Sigmoid colon (tissue), 7 donors: Measurements from ENCODE around the gene ACOXL. TPM values are rescaled to one million over a fixed set of nuclear protein-coding genes. Genes with fewer than 3 reads are reported as not detected.

Source experiments
- DNase-seq: peaks from one replicate; pipeline ENCODE4 v3.0.0-alpha.2; 2019
- H3K27ac ChIP-seq, 4 donors: fragments of 200-600 bp; sonication (generic); one replicate each; pipeline ENCODE4 v1.5.1; 2016 to 2019; ENCODE audit warnings: mild to moderate bottlenecking in 1 of 4
- H3K27me3 ChIP-seq, 3 donors: fragments of 200-600 bp; sonication (generic); one replicate each; pipeline ENCODE4 v1.5.1; 2019; ENCODE audit warnings: mild to moderate bottlenecking in 1 of 3
- H3K36me3 ChIP-seq, 4 donors: fragments of 200-600 bp; sonication (generic); one replicate each; pipeline ENCODE4 v1.5.1; 2016 to 2019
- H3K4me1 ChIP-seq, 4 donors: fragments of 200-600 bp; sonication (generic); one replicate each; pipeline ENCODE4 v1.5.1; 2017 to 2019
- H3K4me3 ChIP-seq, 4 donors: fragments of 200-600 bp; sonication (generic); one replicate each; pipeline ENCODE4 v1.5.1; 2017 to 2019; ENCODE audit warnings: mild to moderate bottlenecking in 2 of 4, moderate library complexity in 1 of 4
- H3K9me3 ChIP-seq, 4 donors: fragments of 200-600 bp in 3 of 4; sonication (generic) in 3 of 4; one replicate each; pipeline versions ENCODE4 v1.5.1 to v1.6.1; 2013 to 2019
- CTCF ChIP-seq, 4 experiments: fragments of 450-650 bp in 3 of 4; fragments of 200-600 bp in 1 of 4; IDR thresholded peaks; one replicate each; pipeline ENCODE4 v1.5.1; 2016 to 2019; ENCODE audit warnings: antibody characterized with exemption in 4 of 4, mild to moderate bottlenecking in 3 of 4, moderate library complexity in 2 of 4
- EP300 ChIP-seq, 4 donors: sonication (generic); formaldehyde crosslinking; IDR thresholded peaks; one replicate each; pipeline ENCODE4 v1.6.1; 2017; ENCODE audit warnings: antibody characterized with exemption in 4 of 4
- POLR2A ChIP-seq, 2 donors: fragments of 450-650 bp; IDR thresholded peaks; one replicate each; pipeline ENCODE4 v1.6.1; 2016; ENCODE audit warnings: antibody characterized with exemption in 2 of 2, mild to moderate bottlenecking in 2 of 2, moderate library complexity in 2 of 2
- POLR2AphosphoS5 ChIP-seq, 4 donors: sonication (generic); formaldehyde crosslinking; IDR thresholded peaks; one replicate each; pipeline ENCODE4 v1.6.1; 2017; ENCODE audit warnings: antibody characterized with exemption in 4 of 4
- WGBS, 2 donors: extraction: QIAGEN DNeasy Blood & Tissue Kit; methylation state at CpG; one replicate each; pipeline ENCODE4 v1.1.7; 2013; 5-methylcytosine and 5-hydroxymethylcytosine counted together
- intact Hi-C: fragments of 100-400 bp; cut with DNase I; formaldehyde crosslinking; loops from one replicate; pipeline ENCODE4 v1.15.1; 2023
- polyA plus RNA-seq, 3 donors: library from polyadenylated mRNA; stranded (reverse); fragments of 200-250 nt; gene quantifications; one replicate each; pipeline ENCODE4 v1.2.3, GENCODE V29; 2013
- total RNA-seq, 4 donors: library from RNA; depleted of rRNA; stranded (reverse); fragments of >200 nt; gene quantifications; one replicate each; pipeline ENCODE4 v1.1.0, GENCODE V29; 2016
- donor health status: healthy with polysubstance abuse.
- donor health status: Bipolar disorder and iron deficiency.
- donor health status: healthy.

ACOXL gene
- total and polyA plus RNA-seq, 7 donors = 0.45 TPM; not detected in 6

GRCh38 chr2:110871637-110872036 is 139.3 kb downstream of the ACOXL start:
- DNase-seq = no peak
- intact Hi-C loops = no loop called here
- Histone ChIP-seq H3K4me1 (no peaks in the 10 kb centered on the region), H3K27me3 (no peaks in the 10 kb centered on the region), H3K9me3 (no peaks in the 10 kb centered on the region), H3K36me3 (no peaks in the 10 kb centered on the region), H3K27ac (no peak overlapping the region), H3K4me3 (no peak overlapping the region)
- WGBS, 2 donors = 82 to 88% methylated on average over 6 of the region's 6 CpGs
- no peak for TF ChIP-seq POLR2A (IDR thresholded peaks at IDR 0.05)
- no peak for TF ChIP-seq EP300 (IDR thresholded peaks at IDR 0.05)
- no peak for TF ChIP-seq POLR2AphosphoS5 (IDR thresholded peaks at IDR 0.05)
- TF ChIP-seq CTCF (IDR thresholded peaks at IDR 0.05) = no peak

GRCh38 chr2:110872521-110872920 is 140.1 kb downstream of the ACOXL start:
- no peak for DNase-seq
- no peak overlapping the region for H3K27ac ChIP-seq

GRCh38 chr2:110873056-110873502 is 140.7 kb downstream of the ACOXL start:
- no peak for DNase-seq

More at GRCh38 chr2:110872521-110872920, 140.1 kb downstream of the ACOXL start:
- Histone ChIP-seq H3K27me3 (no peaks in the 10 kb centered on the region), H3K36me3 (no peaks in the 10 kb centered on the region), H3K4me1 (no peaks in the 10 kb centered on the region), H3K4me3 (no peak overlapping the region), H3K9me3 (no peaks in the 10 kb centered on the region)
- intact Hi-C loops = no loop called here
- TF ChIP-seq CTCF (IDR thresholded peaks at IDR 0.05) = no peak
- TF ChIP-seq POLR2A (IDR thresholded peaks at IDR 0.05) = no peak
- no peak for TF ChIP-seq POLR2AphosphoS5 (IDR thresholded peaks at IDR 0.05)
- no peak for TF ChIP-seq EP300 (IDR thresholded peaks at IDR 0.05)
- WGBS, 2 donors = 87 to 89% methylated on average over 4 of the region's 4 CpGs

GRCh38 chr2:110873597-110874452 is 141.5 kb downstream of the ACOXL start:
- DNase-seq = no peak
- Histone ChIP-seq H3K27me3 (no peaks in the 10 kb centered on the region), H3K9me3 (no peaks in the 10 kb centered on the region), H3K27ac (no peak overlapping the region), H3K4me1 (no peaks in the 10 kb centered on the region), H3K4me3 (no peak overlapping the region), H3K36me3 (no peaks in the 10 kb centered on the region)
- 89 to 93% methylated on average over 17 of the region's 17 CpGs for WGBS, 2 donors
- intact Hi-C loops = no loop called here
- no peak for TF ChIP-seq POLR2AphosphoS5 (IDR thresholded peaks at IDR 0.05)
- no peak for TF ChIP-seq EP300 (IDR thresholded peaks at IDR 0.05)
- no peak for TF ChIP-seq POLR2A (IDR thresholded peaks at IDR 0.05)
- no peak for TF ChIP-seq CTCF (IDR thresholded peaks at IDR 0.05)

More at GRCh38 chr2:110873056-110873502, 140.7 kb downstream of the ACOXL start:
- no peak for TF ChIP-seq POLR2AphosphoS5 (IDR thresholded peaks at IDR 0.05)
- H3K27ac ChIP-seq = no peak overlapping the region
- no peaks in the 10 kb centered on the region for H3K36me3 ChIP-seq
- intact Hi-C loops = no loop called here
- no peaks in the 10 kb centered on the region for H3K27me3 ChIP-seq
- no peaks in the 10 kb centered on the region for H3K9me3 ChIP-seq
- H3K4me3 ChIP-seq = no peak overlapping the region
- H3K4me1 ChIP-seq = no peaks in the 10 kb centered on the region
- WGBS, 2 donors = 87 to 95% methylated on average over 9 of the region's 9 CpGs

- H3K27me3 ChIP-seq = no peaks in the 10 kb centered on the region
- no peak for TF ChIP-seq POLR2A (IDR thresholded peaks at IDR 0.05)
- TF ChIP-seq EP300 (IDR thresholded peaks at IDR 0.05) = no peak
- TF ChIP-seq CTCF (IDR thresholded peaks at IDR 0.05) = no peak
- TF ChIP-seq POLR2AphosphoS5 (IDR thresholded peaks at IDR 0.05) = no peak
- no peak for DNase-seq
- no peak overlapping the region for H3K4me3 ChIP-seq
- WGBS, 2 donors = 89 to 91% methylated on average over 24 of the region's 24 CpGs
- no peaks in the 10 kb centered on the region for H3K4me1 ChIP-seq
- no peak overlapping the region for H3K27ac ChIP-seq
- H3K9me3 ChIP-seq = no peaks in the 10 kb centered on the region
- no peaks in the 10 kb centered on the region for H3K36me3 ChIP-seq
- intact Hi-C loops = no loop called here
Observed at GRCh38 chr2:110874453-110875383, 142.3 kb downstream of the ACOXL start.
